Measurements from ENCODE around the gene CYB5A. TPM values are rescaled to one million over a fixed set of nuclear protein-coding genes. Genes with fewer than 3 reads are reported as not detected.
"Not testable (repeated sequence)": the region's sequence is repeated elsewhere in the genome, so short reads cannot be mapped to it uniquely, and the experiment has no call there.

The CYB5A gene
- total RNA-seq, 1 donor from 2014 or later, result 213 TPM

DNA sequence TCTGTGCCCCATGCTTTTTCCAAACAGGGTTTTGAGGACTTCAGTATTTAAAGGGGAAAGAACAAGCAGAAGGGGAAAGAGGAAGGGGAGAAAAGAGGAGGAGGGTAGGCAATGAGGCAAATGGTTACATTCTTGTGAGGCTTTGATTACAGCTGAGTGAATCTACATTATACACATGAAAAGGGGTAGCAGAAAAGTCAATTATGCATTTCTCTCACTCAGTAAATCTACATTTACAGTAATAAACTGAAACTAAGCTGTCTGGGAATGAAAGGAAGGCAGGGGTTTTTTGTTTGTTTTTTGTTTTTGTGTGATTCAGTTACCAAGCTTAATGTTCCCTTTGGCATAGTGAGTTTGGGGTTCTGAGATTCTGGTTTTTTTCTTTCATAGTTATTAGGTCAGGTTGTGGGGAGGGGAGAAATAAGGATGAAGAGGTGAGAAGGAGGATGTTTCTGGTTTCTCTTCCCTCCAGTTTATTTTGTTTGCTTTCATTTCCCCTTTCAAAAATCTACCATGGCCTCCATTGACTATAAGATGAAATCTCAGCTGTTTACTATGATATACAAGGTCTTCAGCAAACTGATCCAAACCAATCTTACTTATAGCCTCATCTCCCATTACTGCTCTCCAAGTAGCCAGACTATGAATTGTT is 42.6 kb upstream of the CYB5A start:
- H3K9me3 Mint-ChIP-seq (ENCODE audit: low read depth), result no peaks in the 10 kb centered on the region
- H3K4me3 Mint-ChIP-seq (ENCODE audit: low read depth), result no peak overlapping the region

DNA sequence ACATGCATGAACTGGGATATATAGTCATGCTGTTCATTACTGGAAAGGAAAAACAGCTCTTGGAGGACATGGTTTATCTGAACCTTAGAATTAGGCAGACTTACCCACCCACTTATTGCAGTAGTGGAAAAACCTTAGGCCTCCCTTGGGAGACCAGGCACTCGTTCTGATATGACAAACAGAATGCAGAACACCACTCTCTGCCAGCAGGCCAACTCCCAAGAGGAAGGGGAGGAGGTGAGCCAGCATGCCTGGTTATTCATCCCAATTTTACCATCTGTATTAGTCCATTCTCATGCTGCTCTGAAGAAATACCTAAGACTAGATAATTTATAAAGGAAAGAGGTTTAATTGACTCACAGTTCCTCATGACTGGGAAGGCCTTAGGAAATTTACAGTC is 41.3 kb upstream of the CYB5A start:
- no peak overlapping the region for H3K27ac Mint-ChIP-seq
- no peak for DNase-seq (ENCODE audit: low spot score, unreplicated experiment)
- H3K36me3 Mint-ChIP-seq (ENCODE audit: insufficient read depth), result no peaks in the 10 kb centered on the region
- TF ChIP-seq, protein P1, sequence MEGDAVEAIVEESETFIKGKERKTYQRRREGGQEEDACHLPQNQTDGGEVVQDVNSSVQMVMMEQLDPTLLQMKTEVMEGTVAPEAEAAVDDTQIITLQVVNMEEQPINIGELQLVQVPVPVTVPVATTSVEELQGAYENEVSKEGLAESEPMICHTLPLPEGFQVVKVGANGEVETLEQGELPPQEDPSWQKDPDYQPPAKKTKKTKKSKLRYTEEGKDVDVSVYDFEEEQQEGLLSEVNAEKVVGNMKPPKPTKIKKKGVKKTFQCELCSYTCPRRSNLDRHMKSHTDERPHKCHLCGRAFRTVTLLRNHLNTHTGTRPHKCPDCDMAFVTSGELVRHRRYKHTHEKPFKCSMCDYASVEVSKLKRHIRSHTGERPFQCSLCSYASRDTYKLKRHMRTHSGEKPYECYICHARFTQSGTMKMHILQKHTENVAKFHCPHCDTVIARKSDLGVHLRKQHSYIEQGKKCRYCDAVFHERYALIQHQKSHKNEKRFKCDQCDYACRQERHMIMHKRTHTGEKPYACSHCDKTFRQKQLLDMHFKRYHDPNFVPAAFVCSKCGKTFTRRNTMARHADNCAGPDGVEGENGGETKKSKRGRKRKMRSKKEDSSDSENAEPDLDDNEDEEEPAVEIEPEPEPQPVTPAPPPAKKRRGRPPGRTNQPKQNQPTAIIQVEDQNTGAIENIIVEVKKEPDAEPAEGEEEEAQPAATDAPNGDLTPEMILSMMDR (IDR thresholded peaks at IDR 0.05; ENCODE audit: unreplicated experiment), result no peak
- H3K9me3 Mint-ChIP-seq (ENCODE audit: low read depth), result no peaks in the 10 kb centered on the region
- no peak overlapping the region for H3K4me3 Mint-ChIP-seq (ENCODE audit: low read depth)
- peaks cover 12% of the 10 kb centered on the region for H3K4me1 Mint-ChIP-seq (ENCODE audit: low read depth)
- no peaks in the 10 kb centered on the region for H3K27me3 Mint-ChIP-seq

More for the DNA sequence above, 42.6 kb upstream of the CYB5A start:
- TF ChIP-seq, protein P1 (IDR thresholded peaks at IDR 0.05; ENCODE audit: unreplicated experiment), result no peak
- no peaks in the 10 kb centered on the region for H3K27me3 Mint-ChIP-seq
- H3K36me3 Mint-ChIP-seq (ENCODE audit: insufficient read depth), result no peaks in the 10 kb centered on the region
- peaks cover 12% of the 10 kb centered on the region for H3K4me1 Mint-ChIP-seq (ENCODE audit: low read depth)
- H3K27ac Mint-ChIP-seq, result no peak overlapping the region
- no peak for DNase-seq (ENCODE audit: low spot score, unreplicated experiment)

DNA sequence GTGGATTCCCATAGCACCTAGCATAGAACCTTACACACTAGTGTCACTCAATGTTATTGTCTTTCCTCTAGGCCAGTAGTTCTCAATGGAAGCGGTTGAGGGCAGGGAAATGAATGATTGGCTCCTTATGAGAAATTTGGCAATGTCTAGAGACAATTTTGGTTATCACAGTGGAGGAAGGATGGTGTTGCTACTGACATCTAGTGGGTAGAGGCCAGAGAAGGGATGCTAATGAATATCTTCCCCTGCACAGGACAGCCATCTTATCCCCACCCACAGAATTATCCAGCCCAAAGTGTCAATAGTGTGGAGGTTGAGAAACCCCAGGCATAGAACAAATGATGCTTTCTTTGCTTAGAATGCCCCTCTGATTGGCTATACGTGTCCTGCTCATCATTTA is 39.6 kb upstream of the CYB5A start:
- H3K36me3 Mint-ChIP-seq (ENCODE audit: insufficient read depth), result no peaks in the 10 kb centered on the region
- no peak overlapping the region for H3K27ac Mint-ChIP-seq
- no peaks in the 10 kb centered on the region for H3K9me3 Mint-ChIP-seq (ENCODE audit: low read depth)
- H3K4me1 Mint-ChIP-seq (ENCODE audit: low read depth), result peaks cover 10% of the 10 kb centered on the region
- no peak overlapping the region for H3K4me3 Mint-ChIP-seq (ENCODE audit: low read depth)
- TF ChIP-seq, protein P1 (IDR thresholded peaks at IDR 0.05; ENCODE audit: unreplicated experiment), result no peak
- no peak for DNase-seq (ENCODE audit: low spot score, unreplicated experiment)
- no peaks in the 10 kb centered on the region for H3K27me3 Mint-ChIP-seq

DNA sequence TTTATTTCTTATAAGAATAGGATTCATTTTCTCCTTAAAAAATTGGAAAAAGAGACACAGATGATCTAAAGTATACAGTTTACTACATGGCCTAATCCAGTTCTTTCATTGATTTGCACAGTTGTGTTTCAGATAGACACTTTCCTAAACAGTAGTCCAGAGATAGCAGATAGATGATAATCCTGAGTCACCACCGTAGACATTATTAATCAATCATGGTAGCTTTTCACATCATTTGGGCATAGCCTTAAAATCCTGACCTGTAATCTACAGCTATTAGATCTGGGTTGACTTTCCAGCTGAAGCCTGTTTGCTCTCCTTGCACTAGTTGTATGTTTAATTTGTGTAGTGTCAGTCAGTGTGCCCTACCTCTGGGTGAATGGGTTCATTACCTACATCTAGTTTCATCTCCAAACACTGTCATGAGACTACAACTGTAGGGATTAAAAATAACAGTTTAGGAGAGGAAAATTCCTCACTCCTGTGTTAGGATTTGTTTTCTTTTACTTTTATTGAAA is 38.0 kb upstream of the CYB5A start:
- Mint-ChIP-seq H3K4me3 (ENCODE audit: low read depth) (no peak overlapping the region), H3K4me1 (ENCODE audit: low read depth) (peaks cover 18% of the 10 kb centered on the region), H3K9me3 (ENCODE audit: low read depth) (no peaks in the 10 kb centered on the region), H3K27me3 (no peaks in the 10 kb centered on the region), H3K27ac (no peak overlapping the region), H3K36me3 (ENCODE audit: insufficient read depth) (no peaks in the 10 kb centered on the region)
- no peak for DNase-seq (ENCODE audit: low spot score, unreplicated experiment)
- TF ChIP-seq, protein P1 (IDR thresholded peaks at IDR 0.05; ENCODE audit: unreplicated experiment), result no peak

DNA sequence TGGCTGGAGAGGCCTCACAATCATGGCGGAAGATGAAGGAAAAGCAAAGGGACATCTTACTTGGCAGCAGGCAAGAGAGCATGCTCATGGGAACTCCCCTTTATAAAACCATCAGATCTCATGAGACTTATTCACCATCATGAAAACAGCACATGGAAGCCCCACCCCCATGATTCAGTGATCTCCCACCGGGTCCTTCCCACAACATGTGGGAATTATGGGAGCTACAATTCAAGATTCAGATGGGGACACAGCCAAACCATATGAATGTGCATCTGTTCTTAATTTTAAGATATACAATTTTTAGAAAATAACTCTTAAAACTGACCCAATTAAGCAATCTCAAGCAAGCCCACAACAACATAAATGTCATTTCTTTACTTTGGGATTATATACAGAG is 36.4 kb upstream of the CYB5A start:
- TF ChIP-seq, protein P1 (IDR thresholded peaks at IDR 0.05; ENCODE audit: unreplicated experiment), result no peak
- Mint-ChIP-seq H3K4me1 (ENCODE audit: low read depth) (peaks cover 18% of the 10 kb centered on the region), H3K27ac (no peak overlapping the region), H3K27me3 (no peaks in the 10 kb centered on the region), H3K36me3 (ENCODE audit: insufficient read depth) (no peaks in the 10 kb centered on the region), H3K9me3 (ENCODE audit: low read depth) (no peaks in the 10 kb centered on the region), H3K4me3 (ENCODE audit: low read depth) (no peak overlapping the region)
- DNase-seq (ENCODE audit: low spot score, unreplicated experiment), result no peak

DNA sequence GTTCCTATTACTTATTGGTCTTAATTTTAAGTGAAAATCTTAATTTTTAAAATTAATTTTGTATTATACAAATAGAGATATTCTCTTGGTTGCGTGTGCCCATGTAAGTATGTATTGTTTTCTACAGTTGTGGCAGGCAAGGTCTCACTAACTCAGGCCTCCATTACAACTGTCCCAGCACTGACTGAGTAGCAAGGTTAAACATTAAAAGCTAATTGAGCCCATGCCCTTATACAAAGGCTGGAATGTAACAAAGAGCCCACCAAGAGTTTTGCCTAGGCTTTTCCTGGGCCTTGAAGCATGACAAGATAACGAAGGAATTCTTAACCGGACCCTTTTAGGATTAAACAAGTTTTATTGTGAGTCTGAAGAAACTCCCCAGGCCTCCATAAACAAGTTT is 35.0 kb upstream of the CYB5A start:
- H3K4me3 Mint-ChIP-seq (ENCODE audit: low read depth); DNase-seq (ENCODE audit: low spot score, unreplicated experiment); H3K27me3 Mint-ChIP-seq; H3K9me3 Mint-ChIP-seq (ENCODE audit: low read depth); H3K36me3 Mint-ChIP-seq (ENCODE audit: insufficient read depth): not testable (repeated sequence)
- Mint-ChIP-seq H3K27ac (peak overlapping the region; percentile 96), H3K4me1 (ENCODE audit: low read depth) (peaks cover 18% of the 10 kb centered on the region)
